IPS-11a (cell line): ENCODE data around the gene RIMBP2.

Experiments
- H3K4me3 ChIP-seq: one replicate; pipeline ENCODE4 v1.5.1; 2013; ENCODE audit warnings: low read depth, low read length, control low read depth

Gene RIMBP2

DNA sequence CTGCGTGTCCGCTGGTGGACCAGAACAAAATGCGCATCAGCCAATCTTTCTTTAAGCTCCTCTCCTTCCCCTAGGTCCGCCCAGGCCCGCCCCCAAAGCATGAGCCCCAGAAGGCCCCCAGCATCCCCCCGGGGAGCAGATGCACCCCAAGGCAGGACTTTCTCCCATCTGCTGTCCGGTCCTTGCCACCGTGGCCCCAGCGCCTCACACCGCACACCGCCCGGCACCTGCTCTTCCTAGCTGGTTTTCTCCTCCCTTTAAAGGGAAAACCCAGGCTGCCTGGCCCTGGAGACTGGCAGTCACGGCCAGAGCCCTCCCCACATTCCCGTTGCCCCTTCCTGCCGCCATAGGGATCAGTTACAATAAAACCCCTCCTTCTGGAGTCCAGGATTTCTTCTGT, 30.2 kb downstream of the RIMBP2 start:
- H3K4me3 ChIP-seq: no peak overlapping the region

DNA sequence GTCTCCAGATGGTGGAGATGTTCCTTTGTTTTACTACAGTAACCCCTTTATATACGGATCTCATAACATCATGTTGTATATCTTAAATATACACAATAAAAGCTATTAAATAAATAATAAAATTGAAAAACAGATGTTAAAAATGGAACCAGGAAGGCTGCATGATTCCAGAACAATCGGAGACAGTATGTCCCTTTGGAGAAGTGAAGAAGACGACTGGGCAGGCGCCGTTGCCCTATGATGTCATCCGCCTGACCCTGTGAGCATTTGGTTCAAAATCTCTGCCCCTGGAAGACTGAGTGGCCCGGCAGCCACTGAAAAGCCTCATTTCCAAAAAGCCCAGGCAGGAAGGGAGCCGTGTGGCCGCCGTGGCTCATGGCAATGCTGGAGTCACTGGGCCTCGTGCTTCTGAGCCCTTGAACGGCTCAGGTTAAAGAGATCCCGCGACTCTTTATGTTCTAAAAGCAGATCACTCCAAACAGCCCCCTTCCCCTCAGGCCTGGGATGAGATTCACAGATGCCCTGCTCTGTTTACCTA, 30.8 kb downstream of the RIMBP2 start:
- H3K4me3 ChIP-seq: no peak overlapping the region

- H3K4me3 ChIP-seq: no peak overlapping the region
Measured at GRCh38 chr12:130683811-130684210, 32.3 kb downstream of the RIMBP2 start.

GRCh38 chr12:130683080-130683479, 33.0 kb downstream of the RIMBP2 start:
- H3K4me3 ChIP-seq: no peak overlapping the region

DNA sequence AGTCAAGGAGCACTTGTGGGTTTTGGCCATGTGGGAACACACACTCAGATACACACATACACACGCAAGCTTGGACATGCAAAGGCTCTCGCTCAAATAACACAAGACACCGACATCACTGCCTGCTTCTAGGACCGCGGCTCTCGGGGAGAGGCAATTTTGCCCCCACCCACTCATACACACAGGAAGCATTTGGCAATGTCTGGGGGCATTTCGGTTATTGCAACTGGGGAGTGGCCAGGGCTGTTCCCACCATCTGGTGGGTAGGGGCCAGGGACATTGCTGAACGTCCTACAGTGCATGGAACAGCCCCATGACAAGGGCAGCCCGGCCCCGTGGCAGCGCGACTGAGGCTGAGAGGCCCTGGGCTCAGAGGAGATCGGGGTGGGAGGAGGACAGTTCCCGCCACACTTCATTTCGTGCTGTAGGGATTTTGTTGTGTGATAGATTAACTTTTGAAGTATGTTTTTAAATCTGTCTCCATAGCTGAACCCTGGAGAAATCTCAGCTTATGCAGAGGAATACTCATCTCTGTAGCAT, 35.6 kb downstream of the RIMBP2 start:
- H3K4me3 ChIP-seq: no peak overlapping the region

- no peak overlapping the region for H3K4me3 ChIP-seq
Measured at GRCh38 chr12:130677957-130678558, 38.0 kb downstream of the RIMBP2 start.

DNA sequence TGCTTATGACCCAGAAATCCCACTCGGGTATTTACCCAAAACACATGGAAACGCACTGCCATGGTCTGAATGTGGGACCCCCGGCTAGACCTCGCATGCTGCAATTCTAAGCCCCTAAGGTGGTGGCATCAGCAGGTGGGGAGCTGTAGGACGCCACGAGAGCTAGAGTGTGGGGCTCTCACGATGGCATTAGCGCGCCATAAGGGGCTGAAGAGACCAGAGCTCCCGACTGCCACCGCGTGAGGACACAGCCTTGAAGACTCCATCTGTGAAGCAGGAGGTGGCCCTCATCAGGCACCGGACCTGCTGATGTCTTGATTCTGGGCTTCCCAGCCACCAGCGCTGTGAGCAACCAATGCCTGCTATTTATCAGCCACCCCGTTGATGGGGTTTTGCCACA, 40.3 kb downstream of the RIMBP2 start:
- H3K4me3 ChIP-seq: no peak overlapping the region

DNA sequence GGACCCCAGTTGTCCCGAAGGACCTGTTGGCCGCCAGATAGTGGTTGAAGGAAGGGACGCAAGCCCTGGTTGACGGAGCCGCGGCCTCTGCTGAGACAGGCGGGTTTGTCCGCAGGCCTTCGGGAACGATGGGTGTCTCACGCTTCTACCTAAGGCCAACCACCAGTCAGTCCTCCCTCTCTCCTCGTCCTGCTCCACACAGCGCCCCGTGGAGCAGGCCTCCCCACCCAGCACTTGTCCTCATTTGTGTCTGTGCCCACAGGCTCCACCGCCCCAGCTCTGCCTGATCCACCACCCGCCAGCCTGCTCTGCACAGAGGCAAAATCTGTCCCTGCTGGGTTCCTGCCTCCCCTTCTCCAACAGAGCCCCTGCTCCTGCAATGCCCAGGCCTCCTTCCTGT, 41.0 kb downstream of the RIMBP2 start:
- no peak overlapping the region for H3K4me3 ChIP-seq

DNA sequence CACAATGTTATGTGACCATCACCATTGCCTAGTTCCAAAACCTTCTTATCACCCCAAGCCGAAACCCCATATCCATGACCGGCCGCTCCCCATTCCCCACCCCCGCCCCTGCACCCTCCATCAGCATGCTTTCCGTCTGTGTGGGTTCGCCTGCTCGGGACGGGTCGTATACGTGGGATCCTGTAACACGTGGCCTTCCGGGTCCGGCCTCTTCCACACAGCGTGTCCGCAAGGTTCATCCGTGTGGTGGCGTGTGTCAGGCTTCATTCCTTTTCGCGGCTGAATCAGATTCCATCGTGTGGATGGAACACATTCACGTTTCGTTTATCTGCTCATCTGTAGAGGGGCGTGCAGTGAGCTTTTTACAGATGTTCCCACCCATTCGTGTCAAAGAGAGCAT, 41.4 kb downstream of the RIMBP2 start:
- no peak overlapping the region for H3K4me3 ChIP-seq

DNA sequence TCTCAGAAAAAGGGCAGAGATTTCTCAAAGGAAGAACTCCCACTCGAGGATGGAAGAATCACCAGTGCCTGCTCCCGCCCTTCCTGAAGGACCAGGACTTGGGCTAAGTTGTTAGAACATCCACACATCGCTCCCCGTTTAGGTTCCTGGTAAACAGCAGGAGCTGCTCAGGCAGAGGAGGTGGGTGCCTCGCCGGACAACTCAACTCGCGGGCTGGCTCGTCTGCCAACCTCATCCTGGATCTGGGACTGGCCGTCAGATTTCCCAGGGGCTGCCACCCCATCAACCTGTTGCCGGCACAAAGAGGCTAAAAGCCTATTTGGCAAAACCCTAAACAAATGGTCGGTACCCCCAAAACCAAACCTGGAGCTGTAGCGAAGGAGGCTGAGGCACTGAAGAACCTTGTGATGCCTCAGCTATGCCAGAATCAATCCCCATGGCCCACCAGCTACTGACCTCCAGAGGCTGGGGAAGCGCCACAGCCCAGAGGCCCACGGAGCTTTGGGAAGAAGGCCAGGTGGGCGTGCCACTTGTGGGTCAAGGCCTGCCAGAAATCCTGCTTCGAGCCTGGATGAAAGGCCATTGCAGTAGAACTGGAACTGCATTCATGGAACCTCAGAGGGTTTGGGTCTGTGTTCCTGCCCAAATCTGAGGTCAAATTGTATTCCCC, 42.9 kb downstream of the RIMBP2 start:
- no peak overlapping the region for H3K4me3 ChIP-seq

DNA sequence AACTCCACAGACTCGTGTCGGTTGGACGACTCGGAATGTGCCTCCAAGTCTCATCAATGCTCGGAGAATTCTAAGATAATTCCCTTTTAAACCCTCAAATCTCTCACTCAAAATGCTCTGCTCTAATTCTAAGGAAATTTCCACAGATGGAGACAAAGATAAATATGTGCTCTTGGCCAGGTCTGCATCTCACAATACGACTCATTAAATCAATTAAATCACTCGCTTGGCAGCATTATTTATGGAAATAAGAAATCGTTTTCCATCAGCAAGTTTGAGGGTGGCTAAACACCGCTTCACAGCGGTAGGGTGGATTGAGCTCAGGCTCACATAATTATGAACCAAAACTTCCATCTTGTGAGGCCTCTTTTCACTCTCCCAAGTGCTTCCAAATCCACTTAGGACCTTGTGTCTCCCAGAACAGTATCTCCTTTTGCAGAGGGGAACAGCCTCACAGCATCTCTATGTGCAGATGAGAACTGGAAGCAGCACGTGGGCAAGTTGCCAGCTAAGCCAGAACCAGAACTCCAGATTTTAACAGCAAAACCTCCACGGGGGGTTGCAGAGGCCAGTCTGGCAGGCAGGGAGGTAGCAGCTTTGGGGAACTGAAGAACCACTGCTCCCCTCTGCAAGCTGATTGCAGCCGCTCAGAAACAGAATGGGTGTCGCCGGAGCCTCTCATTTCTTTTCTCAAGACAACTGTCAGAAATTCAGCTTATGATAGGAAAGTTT, 43.8 kb downstream of the RIMBP2 start:
- H3K4me3 ChIP-seq: no peak overlapping the region

GRCh38 chr12:130671556-130671955, 44.5 kb downstream of the RIMBP2 start:
- H3K4me3 ChIP-seq: no peak overlapping the region

GRCh38 chr12:130669797-130670196, 46.3 kb downstream of the RIMBP2 start:
- no peak overlapping the region for H3K4me3 ChIP-seq

DNA sequence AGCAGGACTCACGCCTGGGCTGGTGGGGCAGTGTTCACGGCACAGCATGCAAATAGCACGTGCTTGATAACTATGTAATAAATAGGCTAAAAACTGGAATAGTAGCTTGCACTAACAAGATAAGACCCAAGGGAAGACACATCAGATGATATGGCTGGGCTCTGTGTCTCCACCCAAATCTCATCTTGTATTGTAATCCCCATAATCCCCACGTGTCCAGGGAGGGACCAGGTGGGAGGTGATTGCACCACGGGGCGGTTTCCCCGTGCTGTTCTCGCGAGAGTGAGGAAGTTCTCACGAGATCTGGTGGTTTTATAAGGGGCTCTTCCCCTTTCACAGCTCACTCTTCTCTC, 46.9 kb downstream of the RIMBP2 start:
- no peak overlapping the region for H3K4me3 ChIP-seq

- H3K4me3 ChIP-seq: no peak overlapping the region
Measured at GRCh38 chr12:130668286-130669204, 47.6 kb downstream of the RIMBP2 start.

- no peak overlapping the region for H3K4me3 ChIP-seq
Measured at GRCh38 chr12:130667421-130667960, 48.6 kb downstream of the RIMBP2 start.

- no peak overlapping the region for H3K4me3 ChIP-seq
Measured at GRCh38 chr12:130666645-130667044, 49.5 kb downstream of the RIMBP2 start.

GRCh38 chr12:130665753-130666152, 50.3 kb downstream of the RIMBP2 start:
- no peak overlapping the region for H3K4me3 ChIP-seq

DNA sequence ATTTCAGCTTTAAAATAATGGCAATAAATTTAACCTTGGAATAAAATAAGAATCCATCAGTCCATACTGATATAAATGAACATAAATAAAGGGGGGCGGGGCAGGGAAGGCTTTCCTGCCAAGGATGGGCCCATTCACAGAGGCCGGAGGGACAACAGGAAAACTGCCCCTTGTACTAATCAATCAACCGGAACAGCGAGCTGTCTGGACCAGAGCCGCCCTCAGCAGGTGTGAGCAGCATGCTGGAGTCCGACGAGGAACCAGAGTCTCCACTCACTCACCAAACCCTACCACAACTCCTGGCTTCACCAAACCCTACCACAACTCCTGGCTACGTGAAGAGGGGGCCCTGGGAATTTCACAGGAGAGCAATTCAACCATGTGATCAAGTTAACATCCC, 51.3 kb downstream of the RIMBP2 start:
- H3K4me3 ChIP-seq: no peak overlapping the region

- no peak overlapping the region for H3K4me3 ChIP-seq
Measured at GRCh38 chr12:130664252-130664651, 51.8 kb downstream of the RIMBP2 start.
